ENCODE results near the gene CNTFR. TPM values are rescaled to one million over a fixed set of nuclear protein-coding genes. Genes with fewer than 3 reads are reported as not detected.

The CNTFR gene
- total RNA-seq, 4 donors from 2014 or later, result 0.47 to 11.6 (median 1.6) TPM

- ATAC-seq, result no peak
- TF ChIP-seq POLR2A (IDR thresholded peaks at IDR 0.05) (no peak), POLR2AphosphoS5 (IDR thresholded peaks at IDR 0.05) (no peak), EP300 (IDR thresholded peaks at IDR 0.05) (no peak), CTCF (IDR thresholded peaks at IDR 0.05) (no peak)
- H3K4me1 ChIP-seq, result peaks cover 0 to 7% (median 0%) of the 10 kb centered on the region in 3 donors
These were observed 75.8 kb downstream of the CNTFR start for GRCh38 chr9:34513567-34514214.

GRCh38 chr9:34512131-34513078, 77.1 kb downstream of the CNTFR start:
- H3K4me3 ChIP-seq, result no peak overlapping the region
- ATAC-seq, result no peak
- H3K27ac ChIP-seq, result no peak overlapping the region
- no peak for TF ChIP-seq EP300 (IDR thresholded peaks at IDR 0.05)
- TF ChIP-seq CTCF (IDR thresholded peaks at IDR 0.05), result no peak
- TF ChIP-seq POLR2AphosphoS5 (IDR thresholded peaks at IDR 0.05), result no peak
- TF ChIP-seq POLR2A (IDR thresholded peaks at IDR 0.05), result no peak
- H3K9me3 ChIP-seq, result no peaks in the 10 kb centered on the region
- WGBS, 2 donors (ENCODE audit: low coverage in 1 of 2), result 51% methylated on average over 4 of the region's 9 CpGs; no CpG with 5 or more reads in 1 of the 2 donors
- H3K36me3 ChIP-seq, result no peaks in the 10 kb centered on the region
- H3K4me1 ChIP-seq, result peaks cover 0 to 7% (median 0%) of the 10 kb centered on the region in 3 donors
- no peaks in the 10 kb centered on the region for H3K27me3 ChIP-seq

More at GRCh38 chr9:34513567-34514214, 75.8 kb downstream of the CNTFR start:
- Histone ChIP-seq H3K36me3 (no peaks in the 10 kb centered on the region), H3K27me3 (no peaks in the 10 kb centered on the region), H3K27ac (no peak overlapping the region), H3K4me3 (no peak overlapping the region), H3K9me3 (no peaks in the 10 kb centered on the region)
- 59% methylated on average over 2 of the region's 2 CpGs; no CpG with 5 or more reads in 1 of the 2 donors for WGBS, 2 donors (ENCODE audit: low coverage in 1 of 2)

GRCh38 chr9:34510497-34511468, 78.7 kb downstream of the CNTFR start:
- Histone ChIP-seq H3K27me3 (no peaks in the 10 kb centered on the region), H3K36me3 (no peaks in the 10 kb centered on the region), H3K27ac (no peak overlapping the region), H3K4me3 (no peak overlapping the region), H3K4me1 (peaks cover 0 to 7% (median 0%) of the 10 kb centered on the region in 3 donors), H3K9me3 (no peaks in the 10 kb centered on the region)
- WGBS, 2 donors (ENCODE audit: low coverage in 1 of 2), result 56 to 63% methylated on average over 5 to 8 of the region's 13 CpGs
- ATAC-seq, result no peak
- TF ChIP-seq CTCF (IDR thresholded peaks at IDR 0.05), result no peak
- TF ChIP-seq EP300 (IDR thresholded peaks at IDR 0.05), result no peak
- no peak for TF ChIP-seq POLR2AphosphoS5 (IDR thresholded peaks at IDR 0.05)
- no peak for TF ChIP-seq POLR2A (IDR thresholded peaks at IDR 0.05)

GRCh38 chr9:34508951-34509350, 80.6 kb downstream of the CNTFR start:
- WGBS, 2 donors (ENCODE audit: low coverage in 1 of 2), result 83 to 94% methylated on average over 1 to 3 of the region's 3 CpGs
- no peak for ATAC-seq
- no peaks in the 10 kb centered on the region for H3K27me3 ChIP-seq
- no peaks in the 10 kb centered on the region for H3K9me3 ChIP-seq
- H3K4me3 ChIP-seq, result no peak overlapping the region
- TF ChIP-seq EP300 (IDR thresholded peaks at IDR 0.05) (no peak), CTCF (IDR thresholded peaks at IDR 0.05) (no peak), POLR2A (IDR thresholded peaks at IDR 0.05) (no peak), POLR2AphosphoS5 (IDR thresholded peaks at IDR 0.05) (no peak)
- H3K4me1 ChIP-seq, result peaks cover 0 to 7% (median 0%) of the 10 kb centered on the region in 3 donors
- no peaks in the 10 kb centered on the region for H3K36me3 ChIP-seq
- no peak overlapping the region for H3K27ac ChIP-seq
